HG03196 (cell line): ENCODE data around the gene C11orf98.
"Not testable (repeated sequence)": the region's sequence is repeated elsewhere in the genome, so short reads cannot be mapped to it uniquely, and the experiment has no call there.

Experiments
- ATAC-seq: cut with Tn5 transposase; IDR thresholded peaks from one replicate; pipeline ENCODE4 v1.9.1; 2021; ENCODE audit not compliant: unreplicated experiment

Gene C11orf98

GRCh38 chr11:62665075-62665598 is at the start of gene C11orf98, which contains the start of gene CSKMT:
C11orf98 (minus strand) TSS chr11:62665210; CDS start chr11:62665169, 41 bp downstream.
CSKMT (plus strand) TSS chr11:62665312; CDS start chr11:62665880, 568 bp downstream.
- peak; percentile 81 for ATAC-seq

- no peak for ATAC-seq
Observed at GRCh38 chr11:62713343-62713742, 48.3 kb upstream of the C11orf98 start.

- no peak for ATAC-seq
Observed at GRCh38 chr11:62712861-62713260, 47.9 kb upstream of the C11orf98 start.

- no peak for ATAC-seq
Observed at GRCh38 chr11:62712276-62712812, 47.3 kb upstream of the C11orf98 start.

- no peak for ATAC-seq
Observed at GRCh38 chr11:62710001-62710345, 45.0 kb upstream of the C11orf98 start.

GRCh38 chr11:62709247-62710000 is 44.4 kb upstream of the C11orf98 start:
- ATAC-seq, result peak; percentile 62

- no peak for ATAC-seq
Observed at GRCh38 chr11:62708793-62709192, 43.8 kb upstream of the C11orf98 start.

GRCh38 chr11:62708392-62708791 is 43.4 kb upstream of the C11orf98 start:
- no peak for ATAC-seq

GRCh38 chr11:62707277-62707861 is 42.4 kb upstream of the C11orf98 start, which contains the start of the genes BSCL2 and GNG3:
BSCL2 (minus strand) TSS chr11:62707424; CDS start chr11:62707195, 229 bp downstream.
GNG3 (plus strand) TSS chr11:62707676; CDS start chr11:62708296, 620 bp downstream.
- ATAC-seq, result no peak

- no peak for ATAC-seq
Observed at GRCh38 chr11:62706850-62707247, 41.8 kb upstream of the C11orf98 start.

- ATAC-seq, result peak; percentile 55
Observed at GRCh38 chr11:62705880-62706849, 41.2 kb upstream of the C11orf98 start.

- ATAC-seq, result no peak
Observed at GRCh38 chr11:62705413-62705812, 40.4 kb upstream of the C11orf98 start.

GRCh38 chr11:62703921-62704320 is 38.9 kb upstream of the C11orf98 start:
- not testable (repeated sequence) for ATAC-seq

GRCh38 chr11:62702246-62702645 is 37.2 kb upstream of the C11orf98 start:
- no peak for ATAC-seq

GRCh38 chr11:62694455-62695167 is 29.6 kb upstream of the C11orf98 start:
- ATAC-seq, result no peak

GRCh38 chr11:62693624-62694023 is 28.6 kb upstream of the C11orf98 start:
- not testable (repeated sequence) for ATAC-seq

- no peak for ATAC-seq
Observed at GRCh38 chr11:62689421-62690183, 24.6 kb upstream of the C11orf98 start, which contains the start of gene LRRN4CL. LRRN4CL (minus strand) TSS chr11:62689530; CDS start chr11:62688508, 1,022 bp downstream.

GRCh38 chr11:62688491-62688890 is 23.5 kb upstream of the C11orf98 start:
- ATAC-seq, result no peak
